Neural cell (in vitro differentiated cells): ENCODE measurements around the gene CCDC40. TPM values are rescaled to one million over a fixed set of nuclear protein-coding genes. Genes with fewer than 3 reads are reported as not detected.

Experiments
- H2AFZ ChIP-seq: fragments of 200-600, 300-800 bp; sonication (generic), shearing (Covaris generic); 2 replicates; pipeline ENCODE4 v1.6.0; 2014; ENCODE audit warnings: low read depth, mild to moderate bottlenecking, antibody characterized with exemption, low read length, moderate library complexity
- H3F3A ChIP-seq: fragments of 200-600 bp; shearing (Covaris generic); 2 replicates; pipeline ENCODE4 v1.6.1; 2016; ENCODE audit warnings: mild to moderate bottlenecking, moderate library complexity, mixed read lengths, antibody characterized with exemption, low read length; ENCODE audit not compliant: insufficient read depth, poor library complexity, severe bottlenecking
- H3K27ac ChIP-seq: fragments of 200-600, 300-800 bp; sonication (generic), shearing (Covaris generic); 2 replicates; pipeline ENCODE4 v1.5.1; 2014; ENCODE audit warnings: mild to moderate bottlenecking, low read length, moderate library complexity
- H3K27me3 ChIP-seq: fragments of 300-800, 200-600 bp; sonication (generic), shearing (Covaris generic); 2 replicates; pipeline ENCODE4 v1.6.0; 2014; ENCODE audit warnings: mild to moderate bottlenecking, low read depth, low read length, moderate library complexity; ENCODE audit not compliant: insufficient read depth
- H3K36me3 ChIP-seq: fragments of 300-800, 200-600 bp; sonication (generic), shearing (Covaris generic); 2 replicates; pipeline ENCODE4 v1.5.1; 2014; ENCODE audit warnings: mild to moderate bottlenecking, antibody characterized with exemption, low read length, moderate library complexity; ENCODE audit not compliant: insufficient read depth
- H3K4me2 ChIP-seq: fragments of 300-800, 200-600 bp; sonication (generic), shearing (Covaris generic); 2 replicates; pipeline ENCODE4 v1.6.0; 2014; ENCODE audit warnings: mild to moderate bottlenecking, low read length
- H3K4me3 ChIP-seq: fragments of 300-800, 200-600 bp; sonication (generic), shearing (Covaris generic); 2 replicates; pipeline ENCODE4 v1.5.1; 2014; ENCODE audit warnings: mild to moderate bottlenecking, low read length, moderate library complexity
- H3K79me2 ChIP-seq: fragments of 200-600 bp; shearing (Covaris generic); replicated peaks from 2 replicates; pipeline ENCODE4 v1.6.0; 2014; ENCODE audit warnings: mild to moderate bottlenecking, low read length, moderate library complexity; ENCODE audit not compliant: insufficient read depth
- H3K9ac ChIP-seq: fragments of 300-800, 200-600 bp; sonication (generic), shearing (Covaris generic); 2 replicates; pipeline ENCODE4 v1.6.1; 2016; ENCODE audit warnings: mild to moderate bottlenecking, low read length, mixed read lengths
- H3K9me2 ChIP-seq: fragments of 200-600 bp; shearing (Covaris generic); 2 replicates; pipeline ENCODE4 v1.6.1; 2016; ENCODE audit warnings: mild to moderate bottlenecking, low read length, mixed read lengths; ENCODE audit not compliant: insufficient read depth
- H3K9me3 ChIP-seq: fragments of 200-600, 300-800 bp; sonication (generic), shearing (Covaris generic); 2 replicates; pipeline ENCODE4 v1.6.1; 2016; ENCODE audit warnings: mild to moderate bottlenecking, mixed run types, low read length, moderate library complexity, mixed read lengths
- H4K20me1 ChIP-seq: fragments of 200-600 bp; shearing (Covaris generic); 2 replicates; pipeline ENCODE4 v1.6.1; 2016; ENCODE audit warnings: mild to moderate bottlenecking, mixed run types; ENCODE audit not compliant: insufficient read depth
- EP300 ChIP-seq: fragments of 450-650 bp; conservative IDR thresholded peaks from 2 replicates; pipeline ENCODE4 v1.6.1; 2014; ENCODE audit warnings: antibody characterized with exemption, mild to moderate bottlenecking, moderate library complexity; ENCODE audit not compliant: poor library complexity, severe bottlenecking
- EZH2 ChIP-seq: fragments of 200-600, 300-800 bp; shearing (Covaris generic), sonication (generic); IDR thresholded peaks from 2 replicates; pipeline ENCODE4 v1.6.1; 2014; ENCODE audit warnings: antibody characterized with exemption, low read length, borderline replicate concordance, mild to moderate bottlenecking; ENCODE audit not compliant: insufficient read depth, poor library complexity, severe bottlenecking
- MXI1 ChIP-seq: fragments of 450-650 bp; conservative IDR thresholded peaks from 2 replicates; pipeline ENCODE4 v1.6.1; 2014; ENCODE audit warnings: antibody characterized with exemption, mild to moderate bottlenecking; ENCODE audit not compliant: poor library complexity, severe bottlenecking
- POLR2AphosphoS5 ChIP-seq: IDR thresholded peaks from 2 replicates; pipeline ENCODE4 v1.6.1; 2012
- RAD21 ChIP-seq: fragments of 450-650 bp; conservative IDR thresholded peaks from 2 replicates; pipeline ENCODE4 v1.6.1; 2014; ENCODE audit warnings: antibody characterized with exemption, mild to moderate bottlenecking, moderate library complexity
- REST ChIP-seq: IDR thresholded peaks from 2 replicates; pipeline ENCODE4 v1.6.1; 2012; ENCODE audit warnings: borderline replicate concordance
- SMC3 ChIP-seq: fragments of 450-650 bp; conservative IDR thresholded peaks from 2 replicates; pipeline ENCODE4 v1.6.1; 2014; ENCODE audit warnings: antibody characterized with exemption, mild to moderate bottlenecking, moderate library complexity; ENCODE audit not compliant: poor library complexity
- TAF1 ChIP-seq: IDR thresholded peaks from 2 replicates; pipeline ENCODE4 v1.6.1; 2012; ENCODE audit warnings: low read depth
- polyA plus RNA-seq: library from polyadenylated mRNA; depleted of rRNA; stranded (reverse); fragments of >200 nt; gene quantifications from 2 replicates; pipeline ENCODE4 v1.2.3, GENCODE V29; 2014
- TF ChIP-seq, protein P1 (sequence below): fragments of 450-650 bp; IDR thresholded peaks from 2 replicates; pipeline ENCODE4 v1.5.1; 2014; ENCODE audit warnings: antibody characterized with exemption, mild to moderate bottlenecking, moderate library complexity; ENCODE audit not compliant: poor library complexity, severe bottlenecking

Gene CCDC40
- polyA plus RNA-seq, 1 donor from 2014 or later = 5.5 TPM

DNA sequence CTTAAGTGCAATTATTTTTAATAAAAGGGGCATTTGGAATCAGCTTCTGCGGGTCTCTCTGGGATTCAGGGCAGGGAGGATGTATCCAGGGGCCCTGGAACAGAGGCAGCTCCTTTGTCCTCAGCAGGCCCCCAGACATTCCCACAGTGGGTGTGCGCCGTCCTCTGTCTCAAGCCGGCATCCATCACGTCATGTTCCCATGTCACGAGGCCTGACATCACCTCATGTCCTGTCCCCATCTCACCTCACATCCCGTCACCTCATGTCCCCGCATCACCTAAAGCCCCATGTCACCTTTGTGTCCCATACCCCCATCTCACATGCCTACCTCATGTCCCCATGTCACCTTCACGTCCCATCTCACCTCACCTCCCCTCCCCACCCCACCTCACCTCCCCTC is 83.4 kb downstream of the CCDC40 start:
- Histone ChIP-seq H3K4me2 (no peak overlapping the region), H2AFZ (no peak overlapping the region)
- TF ChIP-seq MXI1 (no peak), TAF1 (no peak), EZH2 (no peak), POLR2AphosphoS5 (no peak), REST (no peak), SMC3 (no peak), RAD21 (no peak), EP300 (no peak)
- TF ChIP-seq, protein P1, sequence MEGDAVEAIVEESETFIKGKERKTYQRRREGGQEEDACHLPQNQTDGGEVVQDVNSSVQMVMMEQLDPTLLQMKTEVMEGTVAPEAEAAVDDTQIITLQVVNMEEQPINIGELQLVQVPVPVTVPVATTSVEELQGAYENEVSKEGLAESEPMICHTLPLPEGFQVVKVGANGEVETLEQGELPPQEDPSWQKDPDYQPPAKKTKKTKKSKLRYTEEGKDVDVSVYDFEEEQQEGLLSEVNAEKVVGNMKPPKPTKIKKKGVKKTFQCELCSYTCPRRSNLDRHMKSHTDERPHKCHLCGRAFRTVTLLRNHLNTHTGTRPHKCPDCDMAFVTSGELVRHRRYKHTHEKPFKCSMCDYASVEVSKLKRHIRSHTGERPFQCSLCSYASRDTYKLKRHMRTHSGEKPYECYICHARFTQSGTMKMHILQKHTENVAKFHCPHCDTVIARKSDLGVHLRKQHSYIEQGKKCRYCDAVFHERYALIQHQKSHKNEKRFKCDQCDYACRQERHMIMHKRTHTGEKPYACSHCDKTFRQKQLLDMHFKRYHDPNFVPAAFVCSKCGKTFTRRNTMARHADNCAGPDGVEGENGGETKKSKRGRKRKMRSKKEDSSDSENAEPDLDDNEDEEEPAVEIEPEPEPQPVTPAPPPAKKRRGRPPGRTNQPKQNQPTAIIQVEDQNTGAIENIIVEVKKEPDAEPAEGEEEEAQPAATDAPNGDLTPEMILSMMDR = no peak

DNA sequence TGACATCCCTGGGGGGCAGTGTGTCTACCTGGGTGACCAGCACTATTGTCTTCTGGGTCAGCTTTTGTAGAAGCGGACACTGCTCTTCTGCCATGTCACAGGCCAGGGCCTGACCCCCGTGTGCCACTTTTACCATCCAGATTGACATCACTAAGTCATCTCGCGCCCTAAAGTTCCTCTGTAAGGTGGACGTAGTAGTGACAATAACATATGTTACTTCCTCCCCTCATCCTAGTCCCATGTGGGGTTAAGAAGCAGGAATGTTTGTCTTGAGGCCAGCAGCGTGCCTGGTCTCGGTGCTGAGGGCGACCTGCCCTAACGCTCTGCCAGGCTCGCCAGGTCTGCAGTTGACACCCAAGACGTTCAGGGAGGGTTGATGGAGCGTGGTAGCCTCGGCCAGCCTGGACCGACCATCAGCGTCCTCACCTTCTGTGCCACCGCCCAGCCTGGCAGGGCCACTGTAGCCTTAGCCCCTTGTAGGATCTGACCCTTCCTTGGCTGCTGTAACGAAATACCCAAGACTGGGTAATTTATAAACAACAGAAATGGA is 85.7 kb downstream of the CCDC40 start:
- TF ChIP-seq MXI1 (no peak), POLR2AphosphoS5 (no peak), SMC3 (no peak), TAF1 (no peak), RAD21 (no peak), REST (no peak), EZH2 (no peak), EP300 (no peak)
- TF ChIP-seq, protein P1 = no peak
- H3K9ac ChIP-seq = no peak overlapping the region
- no peaks in the 10 kb centered on the region for H4K20me1 ChIP-seq
- no peaks in the 10 kb centered on the region for H3F3A ChIP-seq
- H3K4me3 ChIP-seq = no peak overlapping the region
- H3K36me3 ChIP-seq = no peaks in the 10 kb centered on the region
- no peak overlapping the region for H2AFZ ChIP-seq
- H3K79me2 ChIP-seq = no peaks in the 10 kb centered on the region
- no peaks in the 10 kb centered on the region for H3K9me3 ChIP-seq
- H3K27me3 ChIP-seq = no peaks in the 10 kb centered on the region
- no peak overlapping the region for H3K4me2 ChIP-seq
- H3K27ac ChIP-seq = no peak overlapping the region
- H3K9me2 ChIP-seq = no peaks in the 10 kb centered on the region

More for the DNA sequence above, 83.4 kb downstream of the CCDC40 start:
- no peaks in the 10 kb centered on the region for H3K36me3 ChIP-seq
- H3K79me2 ChIP-seq = no peaks in the 10 kb centered on the region
- H3F3A ChIP-seq = no peaks in the 10 kb centered on the region
- no peak overlapping the region for H3K4me3 ChIP-seq
- no peak overlapping the region for H3K9ac ChIP-seq
- no peaks in the 10 kb centered on the region for H3K9me2 ChIP-seq
- no peak overlapping the region for H3K27ac ChIP-seq
- H4K20me1 ChIP-seq = no peaks in the 10 kb centered on the region
- no peaks in the 10 kb centered on the region for H3K27me3 ChIP-seq
- H3K9me3 ChIP-seq = no peaks in the 10 kb centered on the region
